HG02852 (cell line): ENCODE measurements around the gene SDK1.
"Not testable (repeated sequence)": the region's sequence is repeated elsewhere in the genome, so short reads cannot be mapped to it uniquely, and the experiment has no call there.

Experiments
- ATAC-seq: cut with Tn5 transposase; IDR thresholded peaks from one replicate; pipeline ENCODE4 v1.9.1; 2021; ENCODE audit warnings: mild to moderate bottlenecking, moderate library complexity; ENCODE audit not compliant: unreplicated experiment

The SDK1 gene

DNA sequence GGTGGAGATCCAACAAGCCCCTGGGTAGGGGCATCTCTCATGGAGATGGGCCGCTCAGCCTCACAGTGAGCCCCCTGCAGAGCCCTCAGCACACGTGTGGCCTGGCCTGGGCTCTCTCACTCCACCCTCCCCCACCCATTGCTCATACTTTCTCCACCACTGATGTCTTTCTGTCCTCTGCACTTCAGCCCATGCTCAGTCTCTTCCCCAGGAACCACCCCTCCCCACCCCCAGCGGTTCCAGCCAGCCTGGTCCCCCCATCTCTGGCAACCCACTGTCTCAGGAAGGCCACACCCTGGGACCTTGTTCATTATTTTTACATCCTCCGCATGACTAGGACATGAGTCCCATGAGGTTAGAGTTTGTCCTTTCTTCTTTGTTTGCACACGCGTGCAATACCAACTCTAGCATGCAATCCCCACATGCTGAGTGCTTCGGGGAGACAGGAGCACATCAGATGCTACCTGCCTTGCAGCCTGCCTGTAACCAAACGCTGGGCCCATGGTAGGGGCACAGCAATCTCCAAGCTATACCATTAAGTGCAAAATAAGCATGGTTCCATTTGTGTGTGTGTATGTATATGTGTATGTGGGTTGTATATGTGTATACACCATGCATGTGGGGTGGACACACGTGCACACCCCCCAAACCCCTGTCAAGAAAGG lies 972.6 kb downstream of the SDK1 start:
- no peak for ATAC-seq

DNA sequence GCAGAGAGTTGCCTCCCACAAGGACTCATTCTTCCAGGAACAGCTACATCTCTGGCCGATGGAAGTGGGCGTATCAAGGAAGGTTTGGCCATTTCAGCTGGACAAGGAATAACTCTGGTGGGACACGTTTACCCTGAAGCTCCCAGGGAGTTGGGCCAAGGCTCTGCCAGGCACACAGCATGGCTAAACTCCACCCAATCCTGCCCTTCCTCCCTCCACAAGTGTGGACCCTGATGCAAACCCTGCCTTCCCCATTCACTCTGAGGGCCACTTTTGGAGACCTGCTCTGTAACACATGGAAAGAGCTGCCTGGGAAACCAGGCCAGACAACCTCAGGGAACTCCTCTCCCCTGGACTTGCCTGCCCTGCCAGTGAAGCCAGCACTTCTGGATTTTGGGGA lies 973.2 kb downstream of the SDK1 start:
- ATAC-seq: no peak

DNA sequence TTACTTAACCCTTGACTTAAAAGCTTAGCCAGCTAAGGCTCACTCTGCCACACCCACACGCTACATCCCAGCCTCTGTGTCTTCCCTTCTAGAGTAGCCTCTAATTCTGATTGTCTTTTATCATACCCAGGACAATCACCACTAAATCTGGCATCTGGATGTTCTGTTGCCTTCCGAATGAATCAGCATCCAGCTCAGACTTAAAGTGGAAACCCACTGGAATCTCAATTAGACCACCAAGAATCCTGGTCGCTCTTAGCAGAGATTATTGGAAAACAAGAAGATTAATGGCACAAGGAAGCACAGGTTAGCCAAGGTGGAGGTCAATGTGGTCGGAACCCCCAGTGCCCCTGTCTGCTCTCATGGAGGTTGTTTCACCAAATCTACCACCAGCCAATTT lies 976.9 kb downstream of the SDK1 start:
- no peak for ATAC-seq

- no peak for ATAC-seq
These were observed 978.2 kb downstream of the SDK1 start for GRCh38 chr7:4279216-4279615.

DNA sequence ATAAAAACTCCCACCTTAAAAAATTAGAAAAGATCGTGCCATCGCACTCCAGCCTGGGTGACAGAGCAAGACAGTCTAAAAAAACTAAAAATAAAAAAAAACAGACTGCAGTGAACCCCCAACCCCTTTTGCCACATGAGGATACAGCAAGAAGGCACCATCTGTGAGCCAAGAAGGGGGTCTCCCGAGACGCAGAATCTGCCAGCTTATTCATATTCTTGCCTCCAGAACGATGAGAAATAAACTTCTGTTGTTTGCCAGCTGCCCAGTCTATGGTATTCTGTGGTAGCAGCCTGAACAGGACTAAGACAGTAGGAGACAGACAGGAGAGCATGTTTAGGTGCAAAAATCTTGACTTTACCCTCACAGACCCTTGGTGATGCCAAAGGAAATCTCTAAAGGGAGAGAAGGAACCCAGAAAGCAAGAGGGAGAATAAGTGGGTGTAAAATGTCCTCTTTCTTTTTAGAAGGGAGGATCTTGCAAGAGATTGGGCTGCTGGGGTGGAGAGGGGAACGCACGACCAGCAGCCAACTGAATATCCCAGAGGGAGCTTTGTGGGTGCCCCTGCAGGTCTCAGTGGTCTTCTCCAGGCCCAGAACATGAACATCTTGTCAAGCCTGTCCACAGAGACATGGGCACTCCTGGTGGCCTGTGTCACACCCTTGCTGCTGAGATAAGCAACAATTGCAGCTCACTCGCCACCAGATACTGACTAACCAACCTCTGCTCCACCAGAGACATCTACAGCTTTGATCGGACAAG lies 980.4 kb downstream of the SDK1 start:
- ATAC-seq: no peak

DNA sequence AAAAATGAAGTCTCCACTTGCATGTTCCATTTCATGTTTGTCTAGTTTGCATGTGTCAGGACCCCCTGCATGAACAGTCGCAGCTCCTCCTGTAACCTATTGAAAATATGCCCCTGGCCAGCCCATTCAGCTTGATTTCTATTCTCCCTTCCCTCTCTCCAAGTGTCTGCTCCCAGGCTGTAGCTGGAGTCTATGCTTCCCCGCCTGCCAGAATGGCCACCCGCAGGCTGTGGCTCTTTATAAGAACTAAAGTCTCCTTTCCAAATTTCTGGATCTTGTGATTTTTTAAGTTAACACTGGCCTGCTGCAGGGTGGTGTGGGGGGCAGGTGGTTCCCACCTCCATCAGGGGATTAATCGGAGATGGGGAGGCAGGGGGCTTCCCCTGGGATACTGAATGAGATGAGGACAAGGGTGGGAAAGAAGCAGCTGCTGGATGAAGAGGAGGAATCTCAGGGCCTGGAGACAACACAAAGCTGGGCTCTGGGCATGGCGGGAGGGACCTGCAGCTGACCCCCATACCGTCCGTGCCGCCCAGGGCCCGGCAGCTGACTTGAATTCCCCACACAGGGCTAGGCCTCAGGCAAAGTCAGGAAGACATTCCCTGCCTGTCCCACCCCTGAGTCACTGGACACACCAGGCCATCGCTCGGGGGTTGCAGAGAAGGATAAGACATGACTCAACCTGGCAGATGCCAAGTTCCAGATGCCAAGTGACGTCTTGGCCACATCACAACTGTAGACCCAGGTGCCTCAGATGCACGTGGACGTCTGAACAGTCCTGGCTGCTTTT lies 981.6 kb downstream of the SDK1 start:
- ATAC-seq: no peak

GRCh38 chr7:4286351-4286750 lies 985.3 kb downstream of the SDK1 start:
- no peak for ATAC-seq

DNA sequence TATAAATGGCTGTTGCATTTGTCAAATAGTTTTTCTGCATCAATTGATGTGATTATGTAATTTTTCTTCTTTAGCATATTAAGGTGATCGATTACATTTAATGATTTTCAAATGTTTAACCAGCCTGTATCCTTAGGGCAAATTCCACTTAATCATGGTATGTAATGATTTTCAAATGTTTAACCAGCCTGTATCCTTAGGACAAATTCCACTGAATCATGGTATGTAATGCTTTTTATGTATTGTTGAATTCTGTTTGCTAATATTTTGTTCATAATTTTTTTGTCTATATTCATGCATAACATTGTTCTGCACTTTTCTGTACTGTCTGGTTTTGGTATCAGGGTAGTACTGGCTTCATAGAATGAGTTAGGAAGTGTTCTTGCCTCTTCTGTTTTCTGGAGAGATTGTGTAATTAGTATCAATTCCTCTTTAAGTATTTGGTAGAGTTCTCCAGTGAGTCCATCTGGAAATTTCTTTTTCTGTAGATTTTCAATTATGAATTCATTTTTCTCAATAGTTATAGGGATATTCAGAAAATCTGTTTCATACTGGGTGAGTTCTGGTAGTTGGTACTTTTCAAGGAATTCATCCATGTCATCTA lies 987.8 kb downstream of the SDK1 start:
- ATAC-seq: no peak

GRCh38 chr7:4297165-4297917 lies 996.3 kb downstream of the SDK1 start:
- no peak for ATAC-seq

- ATAC-seq: no peak
These were observed 996.8 kb downstream of the SDK1 start for GRCh38 chr7:4297918-4298219.

- no peak for ATAC-seq
These were observed 998.4 kb downstream of the SDK1 start for GRCh38 chr7:4299431-4299830.

GRCh38 chr7:4302203-4302905 lies 1001.3 kb downstream of the SDK1 start:
- no peak for ATAC-seq

DNA sequence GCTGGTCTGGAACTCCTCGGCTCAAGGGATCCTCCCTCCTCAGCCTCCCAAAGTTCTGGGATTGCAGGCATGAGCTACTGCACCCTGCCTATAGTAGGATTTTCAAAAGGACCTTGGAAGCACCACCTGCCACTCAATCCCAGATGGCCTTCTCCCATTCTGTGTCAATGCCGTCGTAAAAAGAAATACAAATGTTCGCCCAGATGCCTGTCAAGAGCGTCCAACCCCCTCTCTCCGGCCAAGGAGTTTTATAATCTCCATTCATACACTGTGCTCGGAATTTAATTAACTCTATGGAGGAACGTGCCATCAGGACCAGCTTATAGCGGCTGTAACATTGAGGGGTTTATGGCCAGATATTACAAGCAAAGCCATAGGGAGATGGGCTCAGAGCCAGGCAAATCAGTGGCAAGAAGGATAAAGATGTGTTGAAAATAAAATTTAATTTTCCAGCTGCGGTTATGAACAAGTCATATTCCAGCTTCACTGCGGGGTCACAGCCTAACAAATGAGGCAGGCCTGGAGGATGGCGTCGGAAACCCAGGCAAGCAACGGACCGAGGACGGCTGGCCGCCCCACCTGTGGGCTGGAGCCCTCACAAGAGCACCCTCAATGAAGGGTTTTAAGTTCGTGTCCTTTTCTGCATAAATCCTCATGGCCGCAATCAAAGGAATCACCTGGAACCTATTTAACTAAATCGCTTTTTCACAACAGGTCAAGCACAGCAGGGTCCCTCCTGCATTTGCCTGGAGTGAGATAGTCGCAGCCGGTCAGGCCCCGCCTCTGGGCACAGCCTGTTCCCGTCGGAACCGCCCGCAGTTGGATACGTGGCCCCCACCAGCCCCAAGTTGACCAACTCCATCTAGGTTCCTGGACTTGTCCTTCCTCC lies 1006.5 kb downstream of the SDK1 start:
- no peak for ATAC-seq

DNA sequence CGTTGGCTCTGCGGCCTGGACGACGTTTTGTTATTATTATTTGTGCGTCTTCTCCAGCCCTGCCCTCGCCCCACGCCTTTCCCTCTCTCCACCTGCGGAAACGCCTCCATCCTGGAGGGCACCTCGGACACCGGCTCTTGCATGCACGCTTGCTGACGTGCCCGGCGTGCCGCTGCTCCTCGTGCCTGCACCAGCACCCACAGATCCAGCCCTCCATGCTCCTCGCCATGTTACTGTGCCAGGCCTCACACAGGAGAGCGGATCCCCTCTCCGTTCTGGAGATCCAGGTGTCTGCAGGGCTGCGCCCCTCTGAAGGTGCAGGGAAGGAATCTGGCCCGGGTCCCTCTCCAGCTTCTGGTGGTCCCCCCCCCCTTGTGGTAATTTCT lies 1007.1 kb downstream of the SDK1 start:
- ATAC-seq: no peak

- not testable (repeated sequence) for ATAC-seq
These were observed 1012.9 kb downstream of the SDK1 start for GRCh38 chr7:4313911-4314310.

- ATAC-seq: not testable (repeated sequence)
These were observed 1013.3 kb downstream of the SDK1 start for GRCh38 chr7:4314316-4314715.
